Stimulated activated CD8-positive, alpha-beta memory T cell treated with anti-CD3 and anti-CD28 coated beads, Interleukin-4, amount 100 ng/mL, for 4 hours (primary cell): Measurements from ENCODE around the gene CPED1.
"Not testable (repeated sequence)": the region's sequence is repeated elsewhere in the genome, so short reads cannot be mapped to it uniquely, and the experiment has no call there.

ENCODE experiments used
- DNase-seq, 2 donors: peaks; one replicate each; pipeline ENCODE4 v3.0.0-alpha.2; 2020; ENCODE audit warnings: low read depth in 2 of 2, low spot score in 1 of 2

Gene CPED1

DNA sequence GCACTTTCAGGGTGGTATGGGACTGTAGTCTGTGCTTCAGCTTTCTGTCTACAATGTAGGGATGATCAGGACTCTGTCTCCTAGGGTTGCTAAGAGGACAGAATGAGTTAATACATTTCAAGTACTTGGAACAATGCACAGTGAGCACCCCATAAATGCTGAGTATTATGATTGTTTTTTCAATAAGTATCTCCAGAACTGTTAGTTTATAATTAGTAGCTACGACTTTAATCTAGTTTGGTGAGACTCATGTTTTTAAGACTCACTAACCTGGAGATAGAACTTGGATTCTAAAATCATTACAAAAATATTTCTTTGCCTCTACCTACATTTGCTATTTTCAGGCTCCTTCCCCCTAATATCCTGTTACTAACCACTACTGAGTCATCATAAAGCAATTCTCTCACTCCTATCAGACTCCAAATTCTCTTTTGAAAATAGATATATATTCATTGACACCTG lies 95.3 kb downstream of the CPED1 start:
- DNase-seq, result no peak

DNA sequence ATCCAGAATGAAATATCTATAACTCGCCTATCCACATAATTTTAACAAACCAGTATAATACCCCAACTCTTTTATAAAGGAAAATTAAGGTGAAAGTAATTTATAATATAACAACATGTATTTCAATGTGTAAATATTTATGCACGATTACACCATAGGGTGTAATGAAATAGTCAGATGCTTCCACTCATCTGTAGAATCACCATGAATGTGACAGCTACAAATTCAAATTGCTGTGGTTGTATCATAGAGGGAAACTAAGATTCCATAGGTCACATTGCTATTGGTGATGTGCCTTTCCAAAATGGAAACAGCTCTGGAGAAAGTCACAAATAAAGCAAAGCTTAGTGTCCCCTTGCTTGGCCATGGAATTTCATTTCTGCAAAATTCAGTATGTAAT lies 95.7 kb downstream of the CPED1 start:
- no peak for DNase-seq

DNA sequence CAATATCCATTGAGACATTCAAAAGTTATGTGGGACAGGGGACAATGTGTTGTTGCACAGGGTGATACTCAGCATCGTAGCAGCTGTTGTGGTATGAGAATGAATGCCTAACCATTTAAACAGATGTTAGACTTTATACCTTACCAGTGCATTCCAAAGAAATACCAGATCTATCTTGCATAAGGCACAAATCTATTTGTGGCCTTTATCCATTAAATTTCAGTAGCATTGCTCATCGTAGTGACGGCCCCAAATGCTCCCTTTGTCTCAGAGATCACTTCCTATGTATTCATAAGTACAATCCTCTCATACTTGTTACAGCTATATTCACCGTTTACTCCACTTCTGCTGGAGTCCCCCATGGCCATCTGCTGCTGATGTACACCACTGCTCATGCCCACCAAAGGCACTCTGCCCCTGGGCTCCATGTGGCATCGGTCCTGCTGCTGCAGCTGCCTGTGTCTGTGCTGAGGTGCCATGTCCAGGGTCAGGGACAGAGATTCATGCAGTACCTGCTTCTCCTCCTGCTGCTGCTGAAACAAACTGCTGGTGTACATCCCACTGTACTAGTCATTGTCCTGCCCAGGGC lies 96.3 kb downstream of the CPED1 start:
- no peak for DNase-seq

DNA sequence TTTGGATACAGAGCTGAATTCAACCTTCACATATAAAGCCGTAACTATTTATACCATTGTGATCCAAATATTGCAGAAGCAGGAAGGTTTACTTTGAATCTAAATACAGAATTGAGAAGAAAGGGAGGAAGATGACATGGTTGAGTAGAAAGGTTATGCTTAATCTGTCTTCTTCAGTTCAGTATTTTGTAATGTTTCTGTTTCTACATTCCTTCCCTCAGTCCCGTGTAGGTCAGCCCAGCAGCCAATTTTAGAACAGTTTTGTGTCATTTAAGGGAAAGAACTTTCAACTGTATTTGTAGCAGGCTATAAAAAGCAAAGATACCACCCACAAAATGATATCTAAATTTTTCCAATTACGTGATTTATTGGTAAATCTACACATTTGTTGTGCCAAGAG lies 97.4 kb downstream of the CPED1 start:
- no peak for DNase-seq

- DNase-seq, result no peak
Measured at GRCh38 chr7:121088870-121089269, 100.4 kb downstream of the CPED1 start.

GRCh38 chr7:121094829-121095228 lies 106.3 kb downstream of the CPED1 start:
- DNase-seq, result no peak

GRCh38 chr7:121097577-121097976 lies 109.1 kb downstream of the CPED1 start:
- no peak for DNase-seq

DNA sequence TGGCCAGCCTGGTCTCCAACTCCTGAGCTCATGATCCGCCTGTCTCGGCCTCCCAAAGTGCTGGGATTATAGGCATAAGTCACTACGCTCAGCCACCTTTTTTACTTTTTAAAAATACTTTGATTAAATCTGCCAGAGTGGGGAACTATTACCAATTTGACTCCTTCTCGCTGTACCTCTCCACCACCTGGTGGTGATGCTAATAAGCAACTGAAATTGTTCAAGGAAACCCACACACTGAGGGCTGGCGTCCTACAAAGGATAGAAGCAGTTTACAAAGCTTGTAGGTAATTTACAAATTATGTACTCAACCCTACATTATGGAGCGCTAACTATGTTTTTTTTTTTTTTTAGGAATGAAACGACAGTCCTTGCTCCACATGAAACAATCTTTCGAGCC lies 111.1 kb downstream of the CPED1 start:
- DNase-seq, result no peak

DNA sequence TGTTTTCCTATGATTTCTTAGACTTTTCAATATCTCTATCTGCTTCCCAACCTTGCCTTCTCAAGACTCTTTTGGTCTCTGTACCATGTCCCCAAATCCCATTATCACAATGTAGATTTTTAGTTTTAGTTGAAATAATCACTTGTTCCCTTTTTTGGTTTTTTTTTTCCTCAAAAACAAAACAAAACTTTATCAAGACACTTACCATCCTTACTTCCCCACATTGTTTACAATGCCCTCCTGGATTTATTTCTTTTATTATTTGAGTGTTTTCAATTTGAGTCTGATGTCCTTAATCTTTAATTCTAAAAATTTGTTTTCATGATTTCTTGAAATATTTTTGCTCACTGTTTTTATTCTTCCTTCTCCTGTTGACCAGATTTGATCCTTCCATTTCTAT lies 112.6 kb downstream of the CPED1 start:
- no peak for DNase-seq

- no peak for DNase-seq
Measured at GRCh38 chr7:121101621-121102020, 113.1 kb downstream of the CPED1 start.

GRCh38 chr7:121102619-121103018 lies 114.1 kb downstream of the CPED1 start:
- DNase-seq, result no peak

DNA sequence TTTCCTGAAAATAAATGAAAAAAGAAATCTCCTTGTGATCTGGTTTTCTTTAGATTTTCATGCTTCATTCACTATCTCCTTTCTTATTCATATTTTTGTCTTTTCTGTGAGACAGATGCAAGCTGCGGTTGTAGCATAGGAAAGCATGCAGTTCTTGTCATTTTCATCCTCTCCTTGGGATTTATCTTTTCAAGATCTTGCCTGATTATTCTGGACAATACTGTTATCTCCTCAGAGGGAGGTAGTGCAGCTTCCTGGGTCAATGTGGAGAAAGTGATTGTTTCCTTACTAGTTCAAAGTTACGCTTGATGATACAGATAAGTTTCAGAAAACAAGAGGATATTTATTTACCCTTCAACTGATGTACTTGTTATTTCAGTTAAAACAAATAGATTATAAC lies 114.6 kb downstream of the CPED1 start:
- no peak for DNase-seq

DNA sequence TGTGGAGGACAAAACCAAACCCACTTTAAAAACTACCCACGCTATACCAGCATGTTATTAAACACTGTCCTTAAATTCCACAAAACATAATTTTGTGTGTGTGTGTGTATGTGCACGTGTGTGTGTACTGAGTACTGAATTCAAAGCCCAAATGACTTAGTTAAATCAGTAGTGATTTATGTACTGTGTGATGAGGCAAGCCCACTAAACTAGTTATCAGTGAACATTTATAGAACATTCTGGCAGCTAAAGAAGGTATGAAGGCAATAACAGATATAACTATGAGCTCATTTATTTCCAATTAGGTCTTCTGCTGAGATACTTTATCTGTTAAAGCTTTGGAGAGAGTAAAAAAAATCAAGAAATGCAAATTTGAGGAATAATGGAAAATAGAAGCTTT lies 115.1 kb downstream of the CPED1 start:
- DNase-seq, result no peak

DNA sequence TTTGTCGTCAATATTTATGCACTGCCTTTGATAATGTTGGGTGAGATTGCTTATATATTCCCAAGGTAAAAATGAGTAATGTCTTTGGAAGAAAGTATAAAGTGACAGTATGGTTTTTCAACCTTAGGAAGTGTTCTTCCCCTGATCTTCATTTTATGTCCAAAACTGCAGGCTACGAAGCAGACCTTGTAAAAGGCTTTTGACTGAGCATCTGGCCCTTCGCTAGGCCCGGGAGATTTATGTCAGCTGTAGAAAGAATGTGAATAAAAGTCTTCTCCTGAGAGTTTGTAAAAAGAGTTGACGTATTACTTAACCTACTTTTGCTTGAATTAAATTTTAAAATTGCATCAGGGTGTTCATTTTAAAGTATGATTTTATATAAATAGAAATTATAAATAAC lies 116.8 kb downstream of the CPED1 start:
- no peak for DNase-seq

DNA sequence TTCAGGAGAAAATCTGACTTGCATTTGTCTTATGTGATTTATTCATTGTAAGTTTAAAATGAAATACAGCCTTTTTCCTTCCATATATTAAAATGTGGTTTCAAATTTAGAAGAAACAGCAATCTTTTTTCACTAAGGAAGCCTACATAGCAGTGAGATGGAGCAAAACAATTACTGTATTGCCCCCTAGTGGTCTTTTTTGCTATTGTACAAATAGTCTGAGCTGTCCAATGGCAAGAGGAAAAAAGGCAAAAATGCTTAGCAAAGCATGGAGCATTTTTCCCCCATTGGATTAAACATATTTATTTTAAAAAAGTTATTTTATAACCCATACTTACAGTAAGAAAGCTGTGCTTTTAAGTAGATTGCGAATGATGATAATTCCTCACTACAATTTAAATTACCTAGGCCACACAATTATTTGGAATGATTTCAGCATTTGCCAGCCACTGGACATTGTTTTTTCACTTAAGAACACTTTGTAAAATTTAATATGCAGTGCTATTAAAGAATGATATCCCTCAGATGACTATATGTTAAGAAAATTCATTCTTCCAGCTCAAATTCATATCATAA lies 119.5 kb downstream of the CPED1 start:
- no peak for DNase-seq

DNA sequence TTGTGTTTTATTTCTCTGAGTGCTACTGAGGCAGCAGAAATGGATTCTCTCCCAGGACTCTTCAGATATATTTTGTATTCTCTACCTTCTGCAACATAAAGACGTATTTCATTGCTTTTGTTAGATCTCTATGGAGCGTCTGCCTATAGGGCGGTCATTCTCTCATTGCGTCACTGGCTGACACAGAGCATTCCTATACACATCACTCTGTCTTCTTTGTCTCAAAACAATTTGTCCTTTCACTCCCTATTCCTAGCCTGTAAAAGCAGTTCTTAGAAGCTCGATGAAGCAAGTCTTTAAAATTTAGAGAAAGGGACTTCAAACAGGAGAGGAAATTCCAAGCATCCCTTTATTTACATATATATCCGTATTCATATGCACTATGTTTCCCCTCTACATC lies 120.6 kb downstream of the CPED1 start:
- no peak for DNase-seq

GRCh38 chr7:121113288-121113687 lies 124.8 kb downstream of the CPED1 start:
- DNase-seq, result no peak

GRCh38 chr7:121116396-121116795 lies 127.9 kb downstream of the CPED1 start:
- no peak for DNase-seq

DNA sequence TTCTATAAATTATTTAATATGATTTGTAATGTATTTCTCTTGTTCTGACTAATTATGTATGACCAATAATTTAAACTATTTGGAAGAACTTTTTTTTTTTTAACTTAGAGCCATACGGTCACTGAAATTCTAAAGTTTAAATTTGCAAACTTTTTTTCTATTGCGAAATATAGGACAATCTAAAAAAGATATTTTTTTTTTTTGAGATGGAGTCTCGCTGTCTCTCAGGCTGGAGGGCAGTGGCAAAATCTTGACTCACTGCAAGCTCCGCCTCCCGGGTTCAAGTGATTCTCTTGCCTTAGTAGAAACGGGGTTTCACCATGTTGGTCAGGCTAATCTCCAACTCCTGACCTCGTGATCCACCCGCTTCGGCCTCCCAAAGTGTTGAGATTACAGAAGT lies 130.5 kb downstream of the CPED1 start:
- no peak for DNase-seq

DNA sequence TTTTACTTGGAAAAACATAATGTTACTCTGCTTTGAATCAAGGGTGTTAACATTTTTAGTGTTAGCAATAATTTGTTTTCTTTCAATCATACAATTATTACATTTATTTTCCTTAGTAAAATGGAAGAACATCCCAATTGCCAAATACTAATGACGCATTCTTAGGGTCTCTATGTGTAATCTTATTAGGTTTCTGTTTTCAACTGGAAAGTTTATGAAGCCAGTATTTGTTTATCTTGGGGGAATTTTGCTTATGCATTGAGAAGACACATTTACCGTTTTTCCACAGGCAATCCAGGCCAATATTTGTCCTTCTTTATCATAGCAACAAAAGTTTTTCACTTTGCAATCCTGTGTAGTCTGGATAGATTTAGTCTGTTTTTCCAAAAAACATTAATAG lies 134.5 kb downstream of the CPED1 start:
- no peak for DNase-seq

GRCh38 chr7:121125454-121125853 lies 136.9 kb downstream of the CPED1 start:
- DNase-seq, result not testable (repeated sequence)

- no peak for DNase-seq
Measured at GRCh38 chr7:121126201-121126600, 137.7 kb downstream of the CPED1 start.

- DNase-seq, result no peak
Measured at GRCh38 chr7:121126801-121127534, 138.5 kb downstream of the CPED1 start.
